ENCODE data around the gene XCL2. TPM values are rescaled to one million over a fixed set of nuclear protein-coding genes. Genes with fewer than 3 reads are reported as not detected.

The XCL2 gene
- not detected in 2 replicates for total RNA-seq

GRCh38 chr1:168543840-168544498 is at the start of gene XCL2:
Gene XCL2 (minus strand): TSS chr1:168543997. CDS start chr1:168543964, 33 bp downstream.

GRCh38 chr1:168576245-168576688 is 32.5 kb upstream of the XCL2 start, which contains the start of gene XCL1:
Gene XCL1 (plus strand): TSS chr1:168576605. CDS start chr1:168576638, 33 bp downstream.

Other genes with a start within 250 kb of the XCL2 start
- gene XCL1, start 32.6 kb upstream of the XCL2 start, total RNA-seq: not detected in 2 replicates
- gene DPT, start 185.2 kb upstream of the XCL2 start, total RNA-seq: under 0.01 TPM in 1 of 2 replicates, not detected in the other

Data from regular cardiac myocyte (primary cell).